ENCODE data around the gene KRTAP6-2. TPM values are rescaled to one million over a fixed set of nuclear protein-coding genes. Genes with fewer than 3 reads are reported as not detected.

The KRTAP6-2 gene
- total RNA-seq, 1 donor: not detected

DNA sequence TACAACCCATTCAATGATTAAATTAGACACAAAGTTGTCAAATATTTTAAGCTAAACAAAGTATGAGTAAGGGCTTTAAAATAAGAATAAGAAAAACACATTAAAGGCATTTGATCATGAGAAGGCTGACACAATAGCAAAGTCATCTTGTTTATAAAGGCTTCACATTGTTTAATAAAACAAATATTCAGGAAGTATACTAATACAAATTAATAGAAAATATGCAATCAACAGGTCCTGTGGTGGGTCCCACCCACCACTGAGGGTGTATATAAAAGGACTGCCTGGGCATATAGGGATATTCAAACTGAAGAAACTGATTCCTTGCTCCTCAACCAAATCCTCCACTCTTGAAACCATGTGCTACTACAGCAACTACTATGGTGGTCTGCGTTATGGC, 36.2 kb upstream of the KRTAP6-2 start, which contains the start of gene KRTAP20-2:
KRTAP20-2 (plus strand) TSS at position 301 of the 400 bp plus-strand sequence; CDS start at position 359, 58 bp downstream.
- TF ChIP-seq, protein P1, sequence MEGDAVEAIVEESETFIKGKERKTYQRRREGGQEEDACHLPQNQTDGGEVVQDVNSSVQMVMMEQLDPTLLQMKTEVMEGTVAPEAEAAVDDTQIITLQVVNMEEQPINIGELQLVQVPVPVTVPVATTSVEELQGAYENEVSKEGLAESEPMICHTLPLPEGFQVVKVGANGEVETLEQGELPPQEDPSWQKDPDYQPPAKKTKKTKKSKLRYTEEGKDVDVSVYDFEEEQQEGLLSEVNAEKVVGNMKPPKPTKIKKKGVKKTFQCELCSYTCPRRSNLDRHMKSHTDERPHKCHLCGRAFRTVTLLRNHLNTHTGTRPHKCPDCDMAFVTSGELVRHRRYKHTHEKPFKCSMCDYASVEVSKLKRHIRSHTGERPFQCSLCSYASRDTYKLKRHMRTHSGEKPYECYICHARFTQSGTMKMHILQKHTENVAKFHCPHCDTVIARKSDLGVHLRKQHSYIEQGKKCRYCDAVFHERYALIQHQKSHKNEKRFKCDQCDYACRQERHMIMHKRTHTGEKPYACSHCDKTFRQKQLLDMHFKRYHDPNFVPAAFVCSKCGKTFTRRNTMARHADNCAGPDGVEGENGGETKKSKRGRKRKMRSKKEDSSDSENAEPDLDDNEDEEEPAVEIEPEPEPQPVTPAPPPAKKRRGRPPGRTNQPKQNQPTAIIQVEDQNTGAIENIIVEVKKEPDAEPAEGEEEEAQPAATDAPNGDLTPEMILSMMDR (IDR thresholded peaks at IDR 0.05; ENCODE audit: extremely low read depth, low read depth, low read length): no peak
- H3K36me3 ChIP-seq (ENCODE audit: insufficient read depth, low read length): no peaks in the 10 kb centered on the region
- H2AFZ ChIP-seq (ENCODE audit: low read length): no peak within 1 kb of the TSS
- no peaks in the 10 kb centered on the region for H4K20me1 ChIP-seq (ENCODE audit: insufficient read depth, low read length)
- no peak within 1 kb of the TSS for H3K27ac ChIP-seq (ENCODE audit: low read depth, low read length)
- no peaks in the 10 kb centered on the region for H3K9me3 ChIP-seq (ENCODE audit: low read depth, low read length)
- no peaks in the 10 kb centered on the region for H3K4me1 ChIP-seq (ENCODE audit: insufficient read depth, low read length)
- H3K79me2 ChIP-seq (ENCODE audit: insufficient read depth, low read length): no peaks in the 10 kb centered on the region
- H3K27me3 ChIP-seq (ENCODE audit: insufficient read depth, low read length): no peaks in the 10 kb centered on the region
- DNase-seq (ENCODE audit: insufficient read length, low spot score, missing footprints): no peak
- no peak within 1 kb of the TSS for H3K4me3 ChIP-seq (ENCODE audit: insufficient read depth, low read length)
- no peak within 1 kb of the TSS for H3K4me2 ChIP-seq (ENCODE audit: insufficient read depth, low read length)

DNA sequence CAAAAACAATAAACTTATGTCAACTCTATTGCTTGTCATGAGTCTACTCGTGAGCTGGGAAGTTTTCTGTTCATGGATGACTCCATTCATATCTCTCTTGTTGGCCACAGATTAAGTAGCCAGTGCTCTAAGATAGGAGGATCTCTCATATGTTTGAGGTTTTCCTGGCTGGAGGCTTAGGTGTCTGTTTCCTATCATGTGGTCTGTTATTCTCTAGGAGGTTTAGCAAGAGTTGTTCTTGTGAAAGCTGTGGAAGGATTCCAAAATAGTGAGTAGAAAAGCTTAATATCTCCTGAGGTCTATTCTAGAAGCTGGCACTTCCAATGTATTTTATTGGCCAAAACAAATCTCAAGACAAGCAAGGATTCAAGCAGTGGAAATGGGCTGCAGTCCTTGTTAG, 30.5 kb upstream of the KRTAP6-2 start:
- no peak overlapping the region for H2AFZ ChIP-seq (ENCODE audit: low read length)
- H3K4me1 ChIP-seq (ENCODE audit: insufficient read depth, low read length): no peaks in the 10 kb centered on the region
- TF ChIP-seq, protein P1 (IDR thresholded peaks at IDR 0.05; ENCODE audit: extremely low read depth, low read depth, low read length): no peak
- no peaks in the 10 kb centered on the region for H3K27me3 ChIP-seq (ENCODE audit: insufficient read depth, low read length)
- no peak overlapping the region for H3K4me2 ChIP-seq (ENCODE audit: insufficient read depth, low read length)
- H4K20me1 ChIP-seq (ENCODE audit: insufficient read depth, low read length): no peaks in the 10 kb centered on the region
- no peak overlapping the region for H3K27ac ChIP-seq (ENCODE audit: low read depth, low read length)
- H3K79me2 ChIP-seq (ENCODE audit: insufficient read depth, low read length): no peaks in the 10 kb centered on the region
- no peaks in the 10 kb centered on the region for H3K36me3 ChIP-seq (ENCODE audit: insufficient read depth, low read length)
- DNase-seq (ENCODE audit: insufficient read length, low spot score, missing footprints): no peak
- H3K9me3 ChIP-seq (ENCODE audit: low read depth, low read length): no peaks in the 10 kb centered on the region
- H3K4me3 ChIP-seq (ENCODE audit: insufficient read depth, low read length): no peak overlapping the region

DNA sequence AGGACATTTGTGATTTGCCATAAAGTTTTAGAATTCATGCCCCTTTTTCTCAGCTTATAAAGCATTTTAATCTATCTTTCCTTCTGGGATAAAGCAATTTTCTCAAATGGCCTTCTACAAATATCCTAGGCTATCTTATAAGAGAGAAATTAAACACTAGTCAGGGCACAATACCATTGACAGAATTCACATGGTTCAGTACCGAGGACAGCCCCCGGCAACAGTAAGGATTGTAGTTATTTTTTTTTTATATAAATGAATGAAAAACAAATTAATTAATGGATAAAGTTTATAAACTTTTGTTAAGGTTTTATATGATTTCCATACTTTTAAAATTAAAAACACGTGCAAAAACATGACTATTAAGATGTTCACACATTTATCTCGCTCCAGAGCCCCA, 29.4 kb upstream of the KRTAP6-2 start:
- no peaks in the 10 kb centered on the region for H3K36me3 ChIP-seq (ENCODE audit: insufficient read depth, low read length)
- H3K4me3 ChIP-seq (ENCODE audit: insufficient read depth, low read length): no peak overlapping the region
- no peak overlapping the region for H3K27ac ChIP-seq (ENCODE audit: low read depth, low read length)
- no peaks in the 10 kb centered on the region for H4K20me1 ChIP-seq (ENCODE audit: insufficient read depth, low read length)
- H3K27me3 ChIP-seq (ENCODE audit: insufficient read depth, low read length): no peaks in the 10 kb centered on the region
- no peaks in the 10 kb centered on the region for H3K4me1 ChIP-seq (ENCODE audit: insufficient read depth, low read length)
- H2AFZ ChIP-seq (ENCODE audit: low read length): no peak overlapping the region
- TF ChIP-seq, protein P1 (IDR thresholded peaks at IDR 0.05; ENCODE audit: extremely low read depth, low read depth, low read length): no peak
- H3K4me2 ChIP-seq (ENCODE audit: insufficient read depth, low read length): no peak overlapping the region
- H3K9me3 ChIP-seq (ENCODE audit: low read depth, low read length): no peaks in the 10 kb centered on the region
- DNase-seq (ENCODE audit: insufficient read length, low spot score, missing footprints): no peak
- H3K79me2 ChIP-seq (ENCODE audit: insufficient read depth, low read length): no peaks in the 10 kb centered on the region

DNA sequence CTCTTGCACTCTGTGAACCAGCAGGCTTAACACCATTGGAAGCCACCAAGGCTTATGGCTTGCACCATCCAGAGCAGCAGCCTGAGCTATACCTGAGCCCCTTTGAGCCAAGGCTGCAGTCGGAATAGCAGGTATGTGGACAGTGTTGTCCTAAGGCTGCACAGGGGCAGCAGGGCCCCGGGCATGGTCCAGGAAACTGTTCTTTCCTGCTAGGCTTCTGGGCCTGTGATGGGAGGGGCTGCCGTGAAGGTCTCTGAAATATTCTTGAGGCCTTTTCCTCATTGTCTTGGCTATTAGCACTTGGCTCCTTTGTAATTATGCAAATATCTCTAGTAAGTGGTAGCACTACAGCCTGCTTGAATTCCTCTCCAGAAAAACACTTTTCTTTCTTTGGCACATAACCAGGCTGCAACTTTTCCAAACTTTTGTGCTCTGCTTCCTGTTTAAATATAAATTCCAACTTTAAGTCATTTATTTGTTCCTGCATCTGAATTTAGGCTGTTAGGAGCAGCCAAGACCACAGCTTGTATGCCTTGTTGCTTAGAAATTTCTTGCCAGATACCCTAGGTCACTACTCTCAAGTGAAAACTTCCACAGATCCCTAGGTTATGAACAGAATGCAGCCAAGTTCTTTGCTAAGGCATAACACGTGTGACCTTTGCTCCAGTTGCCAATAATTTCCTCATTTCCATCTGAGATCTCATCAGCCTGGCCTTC, 26.9 kb upstream of the KRTAP6-2 start:
- no peak for DNase-seq (ENCODE audit: insufficient read length, low spot score, missing footprints)
- Histone ChIP-seq H3K36me3 (ENCODE audit: insufficient read depth, low read length) (no peaks in the 10 kb centered on the region), H3K27ac (ENCODE audit: low read depth, low read length) (no peak overlapping the region), H3K27me3 (ENCODE audit: insufficient read depth, low read length) (no peaks in the 10 kb centered on the region), H3K4me2 (ENCODE audit: insufficient read depth, low read length) (no peak overlapping the region), H4K20me1 (ENCODE audit: insufficient read depth, low read length) (no peaks in the 10 kb centered on the region), H3K9me3 (ENCODE audit: low read depth, low read length) (no peaks in the 10 kb centered on the region), H3K4me1 (ENCODE audit: insufficient read depth, low read length) (no peaks in the 10 kb centered on the region), H2AFZ (ENCODE audit: low read length) (no peak overlapping the region), H3K79me2 (ENCODE audit: insufficient read depth, low read length) (no peaks in the 10 kb centered on the region), H3K4me3 (ENCODE audit: insufficient read depth, low read length) (no peak overlapping the region)
- TF ChIP-seq, protein P1 (IDR thresholded peaks at IDR 0.05; ENCODE audit: extremely low read depth, low read depth, low read length): no peak
